Measurements from ENCODE around the gene AARSD1. TPM values are rescaled to one million over a fixed set of nuclear protein-coding genes. Genes with fewer than 3 reads are reported as not detected.

AARSD1 gene
- total and polyA plus RNA-seq, 2 experiments from 2014 or later = 25.7 to 74.4 TPM

GRCh38 chr17:42944211-42944610 is 20.0 kb downstream of the AARSD1 start (continued):
- no peak for TF ChIP-seq ZNF462 (CRISPR knock-in tag; IDR thresholded peaks at IDR 0.05)
- TF ChIP-seq STAT1 (IDR thresholded peaks at IDR 0.05; ENCODE audit: unreplicated experiment) = no peak
- TF ChIP-seq ZNF331 (CRISPR knock-in tag; IDR thresholded peaks at IDR 0.05; ENCODE audit: low read depth) = no peak

- Histone ChIP-seq H3K9me2 (ENCODE audit: insufficient read depth) (no peaks in the 10 kb centered on the region), H3F3A (replicated peaks; ENCODE audit: low read depth) (no peaks in the 10 kb centered on the region), H3K4me2 (no peak overlapping the region), H3K27me3 (ENCODE audit: insufficient read depth) (no peaks in the 10 kb centered on the region), H2AFZ (no peak overlapping the region), H3K36me3 (ENCODE audit: insufficient read depth) (no peaks in the 10 kb centered on the region), H3K79me2 (replicated peaks; ENCODE audit: insufficient read depth) (no peaks in the 10 kb centered on the region), H3K27ac (ENCODE audit: low read depth) (no peak overlapping the region), H3K4me3 (no peak overlapping the region), H4K20me1 (replicated peaks; ENCODE audit: insufficient read depth) (no peaks in the 10 kb centered on the region), H3K4me1 (ENCODE audit: insufficient read depth) (no peaks in the 10 kb centered on the region)
- Mint-ChIP-seq H3K9me3 (no peaks in the 10 kb centered on the region), H3K4me3 (no peak overlapping the region), H3K36me3 (ENCODE audit: low read depth) (no peaks in the 10 kb centered on the region), H3K4me1 (no peaks in the 10 kb centered on the region; the same call in 2 of the 3 replicates), H3K27me3 (ENCODE audit: insufficient read depth, low read depth, poor library complexity) (peaks cover 7% of the 10 kb centered on the region), H3K27ac (no peak overlapping the region)
- DNase-seq (ENCODE audit: low spot score) (peak; percentile 89), ATAC-seq (peak; percentile 97)
- peak; percentile 82 to 89 for TF ChIP-seq CTCF (conservative IDR thresholded peaks at IDR 0.05; ENCODE audit: low read depth in 2 of 2)
- TF ChIP-seq ZNF462 (CRISPR knock-in tag; IDR thresholded peaks at IDR 0.05) = no peak
Observed at GRCh38 chr17:42937712-42938596, 26.3 kb downstream of the AARSD1 start.

All from GM23338 (cell line).